Nephron (organoid): ENCODE data around the gene IKBKG.
"Not testable (repeated sequence)": the region's sequence is repeated elsewhere in the genome, so short reads cannot be mapped to it uniquely, and the experiment has no call there.

Experiments
- H3K27ac Mint-ChIP-seq, 3 experiments: 2 replicates each; pipeline ENCODE4 v1.8.0; 2020; ENCODE audit warnings: mixed read lengths in 3 of 3, mild to moderate bottlenecking in 2 of 3, moderate library complexity in 1 of 3
- H3K27me3 Mint-ChIP-seq: 2 replicates; pipeline ENCODE4 v1.8.0; 2021; ENCODE audit warnings: low read depth, mild to moderate bottlenecking, moderate library complexity, mixed read lengths
- H3K36me3 Mint-ChIP-seq: 2 replicates; pipeline ENCODE4 v1.8.0; 2020; ENCODE audit warnings: low read depth, mixed read lengths
- H3K4me1 Mint-ChIP-seq: 2 replicates; pipeline ENCODE4 v1.8.0; 2020; ENCODE audit warnings: mixed read lengths
- H3K4me3 Mint-ChIP-seq, 3 experiments: 2 replicates each; pipeline ENCODE4 v1.8.0; 2020; ENCODE audit warnings: mild to moderate bottlenecking in 3 of 3, mixed read lengths in 3 of 3, moderate library complexity in 2 of 3
- H3K9me3 Mint-ChIP-seq: 2 replicates; pipeline ENCODE4 v1.8.0; 2020; ENCODE audit warnings: mixed read lengths
- TF ChIP-seq, protein P1 (sequence below), 3 experiments: fragments of 200-600 bp; sonication (generic); IDR thresholded peaks; one replicate each; pipeline ENCODE4 v1.5.0; 2021; ENCODE audit warnings: antibody characterized with exemption in 3 of 3; ENCODE audit not compliant: unreplicated experiment in 3 of 3

The IKBKG gene

DNA sequence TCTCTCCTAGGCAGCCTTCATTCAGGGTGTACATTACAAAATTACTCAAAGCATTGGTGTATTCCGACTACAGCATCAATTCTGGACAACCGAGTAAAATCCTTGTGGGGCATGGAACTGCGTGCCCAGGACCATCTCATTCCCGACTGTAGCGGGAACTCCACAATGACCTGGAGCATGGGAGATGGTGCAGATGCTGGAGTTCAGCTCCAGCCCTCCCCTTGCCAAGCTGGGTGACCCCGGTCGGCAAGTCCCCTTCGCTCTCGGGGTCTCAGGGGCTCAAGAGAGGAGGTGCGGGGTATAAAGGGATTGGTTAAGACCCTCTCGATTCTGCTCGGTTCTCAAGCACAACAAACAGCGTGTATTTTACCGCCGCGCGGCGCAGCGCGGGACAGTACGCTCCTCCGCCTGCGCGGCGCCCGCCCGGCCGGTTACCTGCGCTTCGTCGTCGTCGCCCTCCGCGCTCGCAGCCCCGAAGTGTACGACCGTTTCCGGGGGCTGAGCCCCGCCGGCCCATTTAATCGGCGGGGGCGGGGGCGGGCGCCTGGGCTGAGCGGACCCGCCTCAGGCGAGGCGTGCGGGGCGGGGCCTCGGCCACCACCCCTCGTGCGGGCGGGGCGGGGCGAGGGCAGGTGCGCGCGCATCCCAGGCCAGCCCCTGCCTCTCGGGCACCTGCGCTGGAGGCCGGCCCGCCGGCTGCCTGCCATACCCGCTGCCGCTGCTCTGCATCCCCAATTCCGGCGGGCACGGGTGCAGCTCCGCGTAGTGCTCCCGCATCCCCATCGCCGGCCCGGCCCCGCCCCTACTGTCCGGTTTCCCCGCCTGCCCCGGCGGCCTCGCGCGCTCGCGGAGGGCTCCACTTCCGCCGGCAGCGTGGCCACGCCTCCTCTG, 821 bp upstream of the IKBKG start, which contains the start of gene G6PD:
Gene G6PD, minus strand, starts transcription at position 493 of the 891 bp plus-strand sequence. CDS start 691 bp downstream, outside the sequence.
- H3K9me3 Mint-ChIP-seq = peaks cover 24% of the 10 kb centered on the region
- H3K27me3 Mint-ChIP-seq = no peaks in the 10 kb centered on the region
- TF ChIP-seq, protein P1, sequence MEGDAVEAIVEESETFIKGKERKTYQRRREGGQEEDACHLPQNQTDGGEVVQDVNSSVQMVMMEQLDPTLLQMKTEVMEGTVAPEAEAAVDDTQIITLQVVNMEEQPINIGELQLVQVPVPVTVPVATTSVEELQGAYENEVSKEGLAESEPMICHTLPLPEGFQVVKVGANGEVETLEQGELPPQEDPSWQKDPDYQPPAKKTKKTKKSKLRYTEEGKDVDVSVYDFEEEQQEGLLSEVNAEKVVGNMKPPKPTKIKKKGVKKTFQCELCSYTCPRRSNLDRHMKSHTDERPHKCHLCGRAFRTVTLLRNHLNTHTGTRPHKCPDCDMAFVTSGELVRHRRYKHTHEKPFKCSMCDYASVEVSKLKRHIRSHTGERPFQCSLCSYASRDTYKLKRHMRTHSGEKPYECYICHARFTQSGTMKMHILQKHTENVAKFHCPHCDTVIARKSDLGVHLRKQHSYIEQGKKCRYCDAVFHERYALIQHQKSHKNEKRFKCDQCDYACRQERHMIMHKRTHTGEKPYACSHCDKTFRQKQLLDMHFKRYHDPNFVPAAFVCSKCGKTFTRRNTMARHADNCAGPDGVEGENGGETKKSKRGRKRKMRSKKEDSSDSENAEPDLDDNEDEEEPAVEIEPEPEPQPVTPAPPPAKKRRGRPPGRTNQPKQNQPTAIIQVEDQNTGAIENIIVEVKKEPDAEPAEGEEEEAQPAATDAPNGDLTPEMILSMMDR (IDR thresholded peaks at IDR 0.05; ENCODE audit: unreplicated experiment in 3 of 3) = no peak
- H3K4me3 Mint-ChIP-seq = peak within 1 kb of the TSS; percentile 84 to 94 (median 92)
- peak within 1 kb of the TSS; percentile 67 to 87 (median 78) for H3K27ac Mint-ChIP-seq
- H3K4me1 Mint-ChIP-seq = peaks cover 22% of the 10 kb centered on the region
- peaks cover 26% of the 10 kb centered on the region for H3K36me3 Mint-ChIP-seq

DNA sequence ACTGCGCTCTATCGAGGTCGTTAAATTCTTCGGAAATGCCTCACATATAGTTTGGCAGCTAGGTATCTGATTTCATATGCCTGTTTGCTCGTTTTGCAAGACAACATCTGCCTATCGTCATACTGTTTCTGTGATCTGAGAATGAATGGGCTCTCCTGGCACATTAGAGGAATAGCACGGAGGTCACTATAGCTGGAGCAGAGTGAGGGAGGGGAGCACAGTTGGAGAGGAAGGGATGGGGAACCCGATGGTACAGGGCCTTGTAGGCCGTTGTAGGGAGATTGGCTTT, 552 bp downstream of the IKBKG start:
- no peaks in the 10 kb centered on the region for H3K27me3 Mint-ChIP-seq
- TF ChIP-seq, protein P1 (IDR thresholded peaks at IDR 0.05; ENCODE audit: unreplicated experiment in 3 of 3) = no peak
- H3K4me1 Mint-ChIP-seq = peaks cover 22% of the 10 kb centered on the region
- H3K36me3 Mint-ChIP-seq = peaks cover 25% of the 10 kb centered on the region
- H3K4me3 Mint-ChIP-seq = peak overlapping the region; percentile 84 to 94 (median 92)
- peak overlapping the region; percentile 67 to 87 (median 78) for H3K27ac Mint-ChIP-seq
- peaks cover 26% of the 10 kb centered on the region for H3K9me3 Mint-ChIP-seq

DNA sequence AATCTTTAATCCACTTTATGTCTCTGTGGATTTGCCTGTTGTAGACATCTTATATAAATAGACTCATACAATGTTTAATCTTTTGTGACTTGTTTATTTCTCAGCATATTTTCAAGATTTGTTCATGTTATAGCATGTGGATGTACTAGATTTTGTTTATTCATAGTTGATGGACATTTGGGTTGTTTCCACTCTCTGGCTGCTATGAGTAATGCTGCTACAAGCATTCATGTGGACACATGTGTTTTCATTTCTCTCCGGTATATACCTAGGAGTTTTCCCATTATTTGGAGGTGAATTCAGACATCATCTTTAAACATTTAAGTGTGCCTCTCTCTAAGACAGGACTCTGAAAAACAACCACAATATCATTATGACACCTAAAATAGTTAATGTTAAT, 2.3 kb downstream of the IKBKG start:
- Mint-ChIP-seq H3K9me3 (peaks cover 32% of the 10 kb centered on the region), H3K4me3 (peak overlapping the region; percentile 66 to 79 (median 78)), H3K27me3 (no peaks in the 10 kb centered on the region), H3K27ac (no peak overlapping the region), H3K4me1 (peaks cover 21% of the 10 kb centered on the region), H3K36me3 (peaks cover 31% of the 10 kb centered on the region)
- TF ChIP-seq, protein P1 (IDR thresholded peaks at IDR 0.05; ENCODE audit: unreplicated experiment in 3 of 3) = no peak

DNA sequence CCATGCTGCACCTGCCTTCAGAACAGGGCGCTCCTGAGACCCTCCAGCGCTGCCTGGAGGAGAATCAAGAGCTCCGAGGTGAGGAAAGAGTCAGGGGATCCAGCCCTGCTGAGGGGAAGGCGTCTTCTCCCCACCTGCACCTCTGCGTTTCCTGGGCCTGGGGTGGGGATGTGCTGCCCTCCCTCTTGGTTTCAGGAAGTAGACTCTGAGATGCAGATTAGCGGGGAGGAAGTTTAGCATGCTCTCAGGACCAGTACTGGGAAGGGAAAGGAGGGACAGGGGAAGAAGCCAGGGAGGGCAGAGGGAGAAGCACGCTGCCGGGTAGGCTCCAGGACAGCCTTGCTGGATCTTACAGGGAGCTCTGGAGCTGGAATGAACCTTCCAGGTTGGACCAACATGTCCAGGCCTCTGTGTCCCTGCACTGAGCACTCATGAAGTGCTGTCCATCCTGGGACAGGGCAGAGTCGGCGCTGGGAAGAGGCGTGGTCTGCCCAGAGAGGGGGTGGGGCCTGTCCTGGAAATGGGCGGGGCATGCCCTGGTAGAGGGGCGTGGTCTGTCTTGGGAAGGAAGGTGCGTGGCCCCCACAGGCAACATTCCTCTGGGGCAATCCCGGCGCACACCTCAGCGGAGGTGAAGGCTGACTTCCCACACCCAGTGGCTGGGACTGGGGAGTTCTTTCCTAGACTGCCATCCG, 4.8 kb downstream of the IKBKG start:
- H3K4me1 Mint-ChIP-seq, H3K4me3 Mint-ChIP-seq, H3K27ac Mint-ChIP-seq, H3K27me3 Mint-ChIP-seq: not testable (repeated sequence)
- peaks cover 25% of the 10 kb centered on the region for H3K36me3 Mint-ChIP-seq
- peaks cover 31% of the 10 kb centered on the region for H3K9me3 Mint-ChIP-seq

DNA sequence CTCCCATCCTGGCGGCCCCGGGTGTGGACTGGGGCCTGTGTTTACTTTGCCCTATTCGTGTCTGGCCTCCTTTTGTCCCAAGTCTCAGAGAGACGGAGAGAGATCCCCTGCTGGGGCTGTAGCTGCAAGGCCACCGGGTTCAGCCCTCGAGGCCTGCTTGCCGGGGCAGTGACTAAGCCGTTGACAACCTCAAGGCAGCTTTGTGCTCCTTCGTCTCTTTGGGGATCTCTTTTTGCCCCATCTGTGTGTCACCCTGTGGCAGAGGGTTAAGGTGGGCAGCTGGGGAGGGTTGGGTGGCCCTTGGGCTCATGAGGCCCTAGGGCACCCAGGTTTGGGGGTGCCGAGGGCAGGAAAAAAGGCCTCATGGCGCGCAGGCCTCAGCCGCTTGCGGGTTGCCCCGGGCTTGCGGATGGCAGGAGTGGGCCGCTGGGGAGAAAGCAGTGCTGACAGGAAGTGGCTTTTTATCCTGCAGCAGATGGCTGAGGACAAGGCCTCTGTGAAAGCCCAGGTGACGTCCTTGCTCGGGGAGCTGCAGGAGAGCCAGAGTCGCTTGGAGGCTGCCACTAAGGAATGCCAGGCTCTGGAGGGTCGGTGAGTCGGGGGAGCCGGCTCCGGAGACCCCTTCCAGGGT, 10.8 kb downstream of the IKBKG start:
- H3K9me3 Mint-ChIP-seq, H3K27ac Mint-ChIP-seq, H3K4me1 Mint-ChIP-seq, H3K27me3 Mint-ChIP-seq, H3K4me3 Mint-ChIP-seq: not testable (repeated sequence)
- peaks cover 10% of the 10 kb centered on the region for H3K36me3 Mint-ChIP-seq

DNA sequence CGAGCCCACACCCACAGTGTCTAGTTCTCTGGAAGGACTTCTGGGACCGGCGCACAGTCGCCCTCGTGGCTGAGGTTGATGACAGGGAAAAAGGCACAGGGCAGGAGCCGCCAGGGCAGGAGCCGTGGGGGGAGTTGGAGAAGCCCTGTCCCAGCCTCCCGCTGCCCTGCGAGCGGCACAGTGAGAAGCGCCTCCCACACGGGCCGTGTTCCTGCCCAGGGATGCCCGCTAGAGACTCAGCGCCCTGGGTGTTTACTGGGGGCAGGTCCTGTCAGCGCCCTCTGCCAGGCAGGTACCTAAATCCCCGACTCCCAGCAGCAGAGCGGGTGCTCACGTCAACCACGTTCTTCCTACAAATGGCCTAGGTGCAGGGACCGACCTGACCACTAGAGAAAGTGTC, 11.5 kb downstream of the IKBKG start:
- H3K4me1 Mint-ChIP-seq, H3K4me3 Mint-ChIP-seq, H3K27me3 Mint-ChIP-seq, H3K9me3 Mint-ChIP-seq, H3K27ac Mint-ChIP-seq, H3K36me3 Mint-ChIP-seq: not testable (repeated sequence)

DNA sequence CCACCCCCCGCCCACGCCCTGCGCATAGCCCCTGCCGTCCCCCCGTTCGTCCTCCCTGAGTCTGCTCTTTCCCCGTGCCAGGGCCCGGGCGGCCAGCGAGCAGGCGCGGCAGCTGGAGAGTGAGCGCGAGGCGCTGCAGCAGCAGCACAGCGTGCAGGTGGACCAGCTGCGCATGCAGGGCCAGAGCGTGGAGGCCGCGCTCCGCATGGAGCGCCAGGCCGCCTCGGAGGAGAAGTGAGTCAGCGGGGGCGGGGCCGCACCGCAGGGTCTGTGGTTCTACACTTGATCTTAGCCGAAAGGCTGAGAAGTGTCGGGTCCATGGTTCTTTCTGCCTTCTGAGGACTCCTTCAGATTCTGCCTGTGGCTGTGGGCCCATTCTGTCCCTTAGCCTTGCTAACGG, 12.9 kb downstream of the IKBKG start:
- H3K27me3 Mint-ChIP-seq, H3K4me3 Mint-ChIP-seq, H3K27ac Mint-ChIP-seq, H3K9me3 Mint-ChIP-seq, H3K4me1 Mint-ChIP-seq, H3K36me3 Mint-ChIP-seq: not testable (repeated sequence)

DNA sequence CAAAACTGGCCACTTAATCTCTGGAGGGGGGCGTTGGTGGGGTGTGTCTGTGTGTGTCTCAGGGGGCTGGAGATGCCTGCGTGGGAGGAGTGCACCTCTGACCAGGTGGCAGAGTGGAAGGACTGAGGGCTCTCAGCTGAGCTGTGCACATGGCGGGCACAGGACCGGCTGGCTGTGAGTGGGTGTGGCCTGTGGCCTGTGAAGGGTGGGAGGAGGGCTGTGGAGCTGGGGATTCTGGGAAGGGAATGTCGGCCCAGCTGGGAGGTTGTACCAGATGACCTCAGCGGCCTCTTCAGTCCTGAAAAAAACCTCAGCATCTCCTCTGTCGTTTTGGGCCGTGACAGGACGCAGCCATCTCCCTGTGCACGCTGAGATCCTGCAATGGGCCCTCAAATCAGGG, 14.9 kb downstream of the IKBKG start:
- H3K9me3 Mint-ChIP-seq, H3K4me1 Mint-ChIP-seq, H3K27ac Mint-ChIP-seq, H3K36me3 Mint-ChIP-seq, H3K27me3 Mint-ChIP-seq, H3K4me3 Mint-ChIP-seq: not testable (repeated sequence)

DNA sequence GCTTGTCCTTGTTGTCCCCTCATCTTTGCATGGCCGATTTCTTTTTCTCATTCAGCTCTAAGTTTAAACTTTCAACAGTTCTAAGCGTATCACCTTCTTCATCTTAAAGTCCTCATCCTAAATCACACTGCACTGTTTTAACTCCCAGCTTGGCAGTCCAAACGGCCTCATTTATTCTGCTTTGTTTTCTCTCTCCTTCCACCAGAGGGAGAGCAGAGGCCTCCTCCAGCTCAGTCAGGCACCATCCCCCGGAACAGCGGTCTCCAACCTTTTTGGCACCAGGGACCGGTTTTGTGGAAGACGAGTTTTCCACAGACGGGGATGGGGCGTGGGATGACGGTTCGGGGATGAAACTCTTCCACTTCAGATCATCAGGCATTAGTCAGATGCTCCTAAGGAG, 22.9 kb downstream of the IKBKG start:
- not testable (repeated sequence) for H3K27ac Mint-ChIP-seq, H3K27me3 Mint-ChIP-seq

DNA sequence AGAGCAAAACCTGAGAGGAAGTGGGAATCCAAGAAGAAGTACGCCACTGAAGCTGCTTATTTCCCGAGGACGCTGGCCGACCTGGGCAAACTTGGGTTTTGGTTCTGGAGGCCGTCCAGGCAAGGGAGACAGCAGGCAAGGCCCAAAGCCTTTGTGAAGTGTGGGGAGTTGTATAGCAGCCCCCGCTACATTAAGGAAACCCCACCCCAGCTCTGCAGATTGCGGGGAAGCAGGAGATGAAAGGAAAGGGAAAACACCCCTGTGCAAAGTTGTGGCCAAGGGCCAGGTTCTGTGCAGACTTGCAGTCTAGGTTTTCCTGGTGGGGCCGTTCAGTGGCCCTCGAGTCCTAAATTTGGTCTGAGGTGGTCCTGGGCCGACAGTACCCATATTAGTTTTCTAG, 25.6 kb downstream of the IKBKG start:
- H3K27ac Mint-ChIP-seq, H3K4me3 Mint-ChIP-seq, H3K27me3 Mint-ChIP-seq, H3K36me3 Mint-ChIP-seq, H3K9me3 Mint-ChIP-seq, H3K4me1 Mint-ChIP-seq: not testable (repeated sequence)

More for the DNA sequence above, 22.9 kb downstream of the IKBKG start:
- not testable (repeated sequence) for H3K9me3 Mint-ChIP-seq, H3K36me3 Mint-ChIP-seq, H3K4me1 Mint-ChIP-seq, H3K4me3 Mint-ChIP-seq

DNA sequence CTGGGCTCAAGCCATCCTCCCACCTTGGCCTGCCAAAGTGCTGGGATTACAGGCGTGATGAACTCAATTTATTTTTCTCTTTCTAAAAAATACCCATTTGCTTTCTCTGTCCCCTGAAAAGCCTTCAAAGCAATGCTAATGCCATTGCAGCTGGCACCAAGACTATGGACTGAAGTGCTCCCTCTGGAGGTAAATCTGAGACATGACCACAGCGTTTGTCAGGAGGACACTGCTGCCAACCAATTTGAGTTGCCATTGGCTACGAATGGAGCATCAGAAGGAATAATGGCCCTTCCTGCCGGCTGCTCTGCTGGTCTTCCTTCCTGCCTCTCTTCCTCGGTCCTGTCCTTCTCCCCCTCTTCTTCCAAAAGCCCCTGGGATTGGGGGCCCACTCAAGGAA, 27.7 kb downstream of the IKBKG start:
- H3K4me3 Mint-ChIP-seq, H3K27ac Mint-ChIP-seq, H3K9me3 Mint-ChIP-seq, H3K4me1 Mint-ChIP-seq, H3K27me3 Mint-ChIP-seq, H3K36me3 Mint-ChIP-seq: not testable (repeated sequence)
